PC-9 (cell line): ENCODE results near the gene ROBO1. TPM values are rescaled to one million over a fixed set of nuclear protein-coding genes. Genes with fewer than 3 reads are reported as not detected.

ENCODE experiments used
- BruUV-seq: library from RNA; stranded (reverse); fragments of 400-500 nt; replicated peaks from 2 replicates; lab custom pipeline; 2021; lab: Mats Ljungman, UMichigan
- CTCF ChIA-PET: fragments of 300-600 bp; sonication (Branson Sonifier 250); formaldehyde crosslinking; loops from one replicate; lab custom pipeline; 2022; ENCODE audit warnings: antibody characterized with exemption; lab: Charles Lee
- POLR2A ChIA-PET: fragments of 300-600 bp; sonication (Branson Sonifier 250); formaldehyde crosslinking; loops from one replicate; lab custom pipeline; 2022; ENCODE audit warnings: antibody characterized with exemption; ENCODE audit not compliant: unreplicated experiment; lab: Charles Lee
- DNase-seq, 2 experiments: peaks; one replicate each; pipeline versions ENCODE4 v3.0.0 to v3.0.0-alpha.2; 2015 to 2022; ENCODE audit warnings: mixed read lengths in 1 of 2
- H2AFZ ChIP-seq: fragments of 200-600 bp; sonication (generic); 2 replicates; pipeline ENCODE4 v1.8.1; 2017; ENCODE audit warnings: antibody characterized with exemption
- H3F3A ChIP-seq: fragments of 200-600 bp; sonication (generic); 2 replicates; pipeline ENCODE4 v1.8.1; 2017; ENCODE audit warnings: antibody characterized with exemption, mild to moderate bottlenecking, low read depth; ENCODE audit not compliant: insufficient read depth
- H3K27ac ChIP-seq: fragments of 200-600 bp; sonication (generic); 2 replicates; pipeline ENCODE4 v1.6.1; 2016; ENCODE audit warnings: mixed run types
- H3K27me3 ChIP-seq: fragments of 200-600 bp; sonication (generic); 2 replicates; pipeline ENCODE4 v1.6.1; 2016; ENCODE audit warnings: low read depth, mixed run types; ENCODE audit not compliant: insufficient read depth
- H3K36me3 ChIP-seq: fragments of 200-600 bp; sonication (generic); 2 replicates; pipeline ENCODE4 v1.6.1; 2016; ENCODE audit warnings: low read depth, mixed run types
- H3K4me1 ChIP-seq: fragments of 200-600 bp; sonication (generic); replicated peaks from 2 replicates; pipeline ENCODE4 v1.6.1; 2016; ENCODE audit warnings: mixed run types; ENCODE audit not compliant: insufficient read depth
- H3K4me2 ChIP-seq: fragments of 200-600 bp; sonication (generic); 2 replicates; pipeline ENCODE4 v1.6.1; 2017; ENCODE audit warnings: mixed run types
- H3K4me3 ChIP-seq: fragments of 200-600 bp; sonication (generic); 2 replicates; pipeline ENCODE4 v1.6.1; 2016; ENCODE audit warnings: mixed run types
- H3K79me2 ChIP-seq: fragments of 200-600 bp; sonication (generic); 2 replicates; pipeline ENCODE4 v1.6.1; 2017; ENCODE audit warnings: low read depth, mixed run types
- H3K9me2 ChIP-seq: fragments of 200-600 bp; sonication (generic); 2 replicates; pipeline ENCODE4 v1.8.1; 2017; ENCODE audit warnings: mild to moderate bottlenecking; ENCODE audit not compliant: insufficient read depth
- H3K9me3 ChIP-seq: fragments of 200-600 bp; sonication (generic); 2 replicates; pipeline ENCODE4 v1.8.1; 2016; ENCODE audit warnings: low read depth; ENCODE audit not compliant: insufficient read depth
- H4K20me1 ChIP-seq: fragments of 200-600 bp; sonication (generic); 2 replicates; pipeline ENCODE4 v1.8.1; 2017; ENCODE audit not compliant: insufficient read depth
- EZH2 ChIP-seq: fragments of 200-600 bp; sonication (generic); IDR thresholded peaks from 2 replicates; pipeline ENCODE4 v1.8.0; 2017; ENCODE audit warnings: antibody characterized with exemption, low read depth
- intact Hi-C: fragments of 100-400 bp; cut with micrococcal nuclease; formaldehyde crosslinking; loops from one replicate; pipeline ENCODE4 v1.10.0; 2022; ENCODE audit not compliant: unreplicated experiment
- total RNA-seq: library from RNA; stranded (reverse); gene quantifications from 2 replicates; pipeline ENCODE4 v1.2.3, GENCODE V29; 2021
- TF ChIP-seq, protein P1 (sequence below): fragments of 200-600 bp; sonication (generic); conservative IDR thresholded peaks from 2 replicates; pipeline ENCODE4 v1.6.1; 2017; ENCODE audit warnings: mixed run types, antibody characterized with exemption, mild to moderate bottlenecking, moderate library complexity

ROBO1 gene
- total RNA-seq, 1 experiment from 2014 or later = 17.5 TPM

DNA sequence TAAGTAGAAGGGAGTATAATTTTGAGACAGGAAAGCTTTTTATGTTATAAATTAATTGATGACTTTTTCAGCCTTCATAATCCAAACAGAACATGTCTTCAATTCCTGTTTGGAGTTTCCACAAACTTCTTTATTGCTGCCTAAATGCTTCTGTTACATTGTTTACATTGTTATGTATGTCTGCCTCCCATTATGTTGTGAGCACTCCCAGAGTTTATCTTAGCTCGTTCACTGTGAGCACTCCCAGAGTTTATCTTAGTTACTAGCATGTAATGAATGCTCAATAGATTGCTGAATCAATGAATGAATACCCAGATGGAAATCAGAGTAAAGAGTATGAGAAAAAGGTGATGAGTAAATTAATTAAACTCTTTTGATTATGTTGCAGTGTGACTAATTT lies 1178.0 kb downstream of the ROBO1 start:
- intact Hi-C loops = no loop called here
- H3K79me2 ChIP-seq = no peaks in the 10 kb centered on the region
- H3K27me3 ChIP-seq = no peaks in the 10 kb centered on the region
- no TSS peak for BruUV-seq
- H3K4me2 ChIP-seq = no peak overlapping the region
- no peaks in the 10 kb centered on the region for H3F3A ChIP-seq
- H3K27ac ChIP-seq = no peak overlapping the region
- no peak for DNase-seq
- H4K20me1 ChIP-seq = no peaks in the 10 kb centered on the region
- H3K36me3 ChIP-seq = no peaks in the 10 kb centered on the region
- H3K4me3 ChIP-seq = no peak overlapping the region
- no peak overlapping the region for H2AFZ ChIP-seq
- no peaks in the 10 kb centered on the region for H3K9me3 ChIP-seq
- no peak for TF ChIP-seq EZH2
- TF ChIP-seq, protein P1, sequence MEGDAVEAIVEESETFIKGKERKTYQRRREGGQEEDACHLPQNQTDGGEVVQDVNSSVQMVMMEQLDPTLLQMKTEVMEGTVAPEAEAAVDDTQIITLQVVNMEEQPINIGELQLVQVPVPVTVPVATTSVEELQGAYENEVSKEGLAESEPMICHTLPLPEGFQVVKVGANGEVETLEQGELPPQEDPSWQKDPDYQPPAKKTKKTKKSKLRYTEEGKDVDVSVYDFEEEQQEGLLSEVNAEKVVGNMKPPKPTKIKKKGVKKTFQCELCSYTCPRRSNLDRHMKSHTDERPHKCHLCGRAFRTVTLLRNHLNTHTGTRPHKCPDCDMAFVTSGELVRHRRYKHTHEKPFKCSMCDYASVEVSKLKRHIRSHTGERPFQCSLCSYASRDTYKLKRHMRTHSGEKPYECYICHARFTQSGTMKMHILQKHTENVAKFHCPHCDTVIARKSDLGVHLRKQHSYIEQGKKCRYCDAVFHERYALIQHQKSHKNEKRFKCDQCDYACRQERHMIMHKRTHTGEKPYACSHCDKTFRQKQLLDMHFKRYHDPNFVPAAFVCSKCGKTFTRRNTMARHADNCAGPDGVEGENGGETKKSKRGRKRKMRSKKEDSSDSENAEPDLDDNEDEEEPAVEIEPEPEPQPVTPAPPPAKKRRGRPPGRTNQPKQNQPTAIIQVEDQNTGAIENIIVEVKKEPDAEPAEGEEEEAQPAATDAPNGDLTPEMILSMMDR = no peak
- CTCF ChIA-PET = no interaction called here
- no peaks in the 10 kb centered on the region for H3K9me2 ChIP-seq
- H3K4me1 ChIP-seq = no peaks in the 10 kb centered on the region
- POLR2A ChIA-PET = interaction anchor here (0.7 kb wide), 1 partner anchor 1552 kb away, joined by 3 read pairs; no protein-coding TSS in a partner anchor

DNA sequence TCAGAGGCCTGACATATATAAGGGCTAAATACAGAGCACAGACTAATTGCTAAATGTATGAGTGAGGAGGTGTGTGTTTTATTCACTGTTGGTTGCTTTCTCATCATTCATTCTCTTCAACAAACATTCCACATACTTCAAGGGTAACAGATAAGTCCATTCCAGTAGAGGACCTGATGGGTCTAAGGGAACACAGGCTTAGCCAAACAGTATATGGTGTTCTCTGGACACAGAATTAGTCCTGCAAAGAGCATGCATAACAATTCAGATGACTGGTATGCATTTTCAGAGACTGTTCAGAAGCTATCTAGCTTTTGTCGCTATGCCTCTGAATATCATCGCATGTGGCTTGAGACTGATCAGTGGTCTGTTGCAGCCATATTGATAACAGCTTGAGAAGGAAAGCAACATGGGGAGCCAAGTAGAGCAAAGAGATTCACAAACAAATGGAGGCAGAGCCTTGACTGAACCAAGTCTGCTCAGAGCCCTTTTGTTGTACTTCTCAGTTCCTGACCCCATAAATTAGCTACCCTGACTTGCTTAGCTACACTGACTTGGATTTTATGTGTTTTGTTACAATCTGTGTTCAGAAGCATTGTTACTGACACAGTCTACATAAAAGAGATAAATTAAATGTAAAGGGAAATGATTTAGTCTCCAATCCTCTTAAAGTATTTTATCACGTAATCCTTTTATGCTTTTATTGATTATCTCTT lies 1178.7 kb downstream of the ROBO1 start:
- TF ChIP-seq EZH2 = no peak
- TF ChIP-seq, protein P1 = no peak
- Histone ChIP-seq H3K79me2 (no peaks in the 10 kb centered on the region), H4K20me1 (no peaks in the 10 kb centered on the region), H3K4me2 (no peak overlapping the region), H3F3A (no peaks in the 10 kb centered on the region), H3K27ac (no peak overlapping the region), H3K36me3 (no peaks in the 10 kb centered on the region), H3K27me3 (no peaks in the 10 kb centered on the region), H2AFZ (no peak overlapping the region), H3K4me1 (no peaks in the 10 kb centered on the region), H3K9me2 (no peaks in the 10 kb centered on the region), H3K4me3 (no peak overlapping the region), H3K9me3 (no peaks in the 10 kb centered on the region)
- no peak for DNase-seq
- intact Hi-C loops = no loop called here
- BruUV-seq = no TSS peak
- ChIA-PET POLR2A (no interaction called here), CTCF (no interaction called here)

DNA sequence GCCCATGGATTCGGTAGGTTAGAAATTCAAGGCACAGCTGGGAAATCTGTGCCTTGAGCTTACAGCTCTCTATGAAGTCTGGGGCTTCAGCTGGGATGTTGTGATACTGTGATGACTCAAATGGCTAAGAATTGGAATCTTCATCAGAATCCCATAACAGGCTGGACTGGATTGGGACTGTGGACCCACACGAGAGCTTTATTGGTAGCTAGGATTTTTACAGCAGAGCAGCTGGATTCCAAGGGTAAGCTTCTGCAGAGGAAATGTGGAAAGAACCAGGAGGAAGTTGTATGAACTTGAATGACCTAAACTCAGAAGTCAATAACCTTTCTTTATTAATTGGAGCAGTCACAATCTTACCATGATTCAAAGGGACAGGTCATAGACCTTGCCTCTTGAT lies 1187.1 kb downstream of the ROBO1 start:
- intact Hi-C loops = no loop called here
- no peak for DNase-seq
- H3K36me3 ChIP-seq = no peaks in the 10 kb centered on the region
- H3F3A ChIP-seq = no peaks in the 10 kb centered on the region
- no peaks in the 10 kb centered on the region for H3K4me1 ChIP-seq
- no peak overlapping the region for H2AFZ ChIP-seq
- no peaks in the 10 kb centered on the region for H3K79me2 ChIP-seq
- H3K4me2 ChIP-seq = no peak overlapping the region
- no peaks in the 10 kb centered on the region for H3K9me2 ChIP-seq
- no peaks in the 10 kb centered on the region for H4K20me1 ChIP-seq
- POLR2A ChIA-PET = no interaction called here
- TF ChIP-seq, protein P1 = no peak
- no peak for TF ChIP-seq EZH2
- H3K27me3 ChIP-seq = no peaks in the 10 kb centered on the region
- no peaks in the 10 kb centered on the region for H3K9me3 ChIP-seq
- no TSS peak for BruUV-seq
- CTCF ChIA-PET = no interaction called here
- H3K4me3 ChIP-seq = no peak overlapping the region
- H3K27ac ChIP-seq = no peak overlapping the region
